LNCaP clone FGC (cell line): ENCODE results near the gene EXOC6.

ENCODE experiments used
- DNase-seq: peaks from one replicate; pipeline ENCODE4 v3.0.0-alpha.2; 2011; ENCODE audit warnings: low read depth
- H3K4me3 ChIP-seq: 2 replicates; pipeline ENCODE4 v1.5.1; 2011; ENCODE audit warnings: mild to moderate bottlenecking, low read depth, low read length, control low read depth
- CTCF ChIP-seq: IDR thresholded peaks from 2 replicates; pipeline ENCODE4 v1.5.1; 2012; ENCODE audit warnings: mild to moderate bottlenecking; ENCODE audit not compliant: control insufficient read depth, insufficient read depth; ENCODE audit errors: extremely low read depth

Gene EXOC6

GRCh38 chr10:92855560-92855959, 7.2 kb downstream of the EXOC6 start:
- TF ChIP-seq CTCF: no peak
- DNase-seq: no peak

GRCh38 chr10:92857904-92858514, 9.7 kb downstream of the EXOC6 start:
- DNase-seq: no peak
- H3K4me3 ChIP-seq: no peak overlapping the region
- TF ChIP-seq CTCF: no peak

More at GRCh38 chr10:92855560-92855959, 7.2 kb downstream of the EXOC6 start:
- no peak overlapping the region for H3K4me3 ChIP-seq

- TF ChIP-seq CTCF: no peak
These were observed 18.9 kb downstream of the EXOC6 start for GRCh38 chr10:92867235-92867634.

GRCh38 chr10:92868036-92868435, 19.7 kb downstream of the EXOC6 start:
- TF ChIP-seq CTCF: no peak
- DNase-seq: no peak
- H3K4me3 ChIP-seq: no peak overlapping the region

More at GRCh38 chr10:92867235-92867634, 18.9 kb downstream of the EXOC6 start:
- DNase-seq: no peak
- no peak overlapping the region for H3K4me3 ChIP-seq

GRCh38 chr10:92868557-92868956, 20.2 kb downstream of the EXOC6 start:
- no peak for DNase-seq
- H3K4me3 ChIP-seq: no peak overlapping the region
- TF ChIP-seq CTCF: no peak

GRCh38 chr10:92873029-92873428, 24.7 kb downstream of the EXOC6 start:
- no peak for DNase-seq
- H3K4me3 ChIP-seq: no peak overlapping the region
- no peak for TF ChIP-seq CTCF

- no peak overlapping the region for H3K4me3 ChIP-seq
- TF ChIP-seq CTCF: no peak
- no peak for DNase-seq
These were observed 28.3 kb downstream of the EXOC6 start for GRCh38 chr10:92876509-92877036.
